Glutamatergic neuron (in vitro differentiated cells): ENCODE measurements around the gene RPAP2. TPM values are rescaled to one million over a fixed set of nuclear protein-coding genes. Genes with fewer than 3 reads are reported as not detected.
"Not testable (repeated sequence)": the region's sequence is repeated elsewhere in the genome, so short reads cannot be mapped to it uniquely, and the experiment has no call there.

Source experiments
- DNase-seq: peaks from one replicate; pipeline ENCODE4 v3.0.0; 2022
- H3K27ac Mint-ChIP-seq: one replicate; pipeline ENCODE4 v1.8.0; 2020; ENCODE audit warnings: mild to moderate bottlenecking, mixed read lengths, inconsistent platforms; ENCODE audit not compliant: unreplicated experiment
- H3K27me3 Mint-ChIP-seq: one replicate; pipeline ENCODE4 v1.8.0; 2020; ENCODE audit warnings: mild to moderate bottlenecking, moderate library complexity, mixed read lengths, inconsistent platforms; ENCODE audit not compliant: unreplicated experiment
- H3K36me3 Mint-ChIP-seq: one replicate; pipeline ENCODE4 v1.8.0; 2020; ENCODE audit warnings: mild to moderate bottlenecking, mixed read lengths, inconsistent platforms; ENCODE audit not compliant: unreplicated experiment
- H3K4me1 Mint-ChIP-seq: one replicate; pipeline ENCODE4 v1.8.0; 2020; ENCODE audit warnings: mild to moderate bottlenecking, low read depth, mixed read lengths, inconsistent platforms; ENCODE audit not compliant: unreplicated experiment
- H3K4me3 Mint-ChIP-seq: one replicate; pipeline ENCODE4 v1.8.0; 2020; ENCODE audit warnings: mild to moderate bottlenecking, mixed read lengths, inconsistent platforms; ENCODE audit not compliant: unreplicated experiment
- H3K9me3 Mint-ChIP-seq: one replicate; pipeline ENCODE4 v1.8.0; 2020; ENCODE audit warnings: mild to moderate bottlenecking, moderate library complexity, mixed read lengths, inconsistent platforms; ENCODE audit not compliant: unreplicated experiment
- CTCF ChIP-seq: fragments of 200-600 bp; sonication (generic); IDR thresholded peaks from one replicate; pipeline ENCODE4 v1.5.0; 2021; ENCODE audit not compliant: partially characterized antibody, unreplicated experiment
- total RNA-seq: library from RNA; stranded (reverse); fragmentation: NEBNext Ultra II Directional; extraction: Animal tissue kit (Norgen Biotek cat#: 25700); gene quantifications from one replicate; pipeline ENCODE4 v1.2.1, GENCODE V29; 2021; ENCODE audit not compliant: unreplicated experiment

The RPAP2 gene
- total RNA-seq, 1 donor from 2014 or later = 26.4 TPM

DNA sequence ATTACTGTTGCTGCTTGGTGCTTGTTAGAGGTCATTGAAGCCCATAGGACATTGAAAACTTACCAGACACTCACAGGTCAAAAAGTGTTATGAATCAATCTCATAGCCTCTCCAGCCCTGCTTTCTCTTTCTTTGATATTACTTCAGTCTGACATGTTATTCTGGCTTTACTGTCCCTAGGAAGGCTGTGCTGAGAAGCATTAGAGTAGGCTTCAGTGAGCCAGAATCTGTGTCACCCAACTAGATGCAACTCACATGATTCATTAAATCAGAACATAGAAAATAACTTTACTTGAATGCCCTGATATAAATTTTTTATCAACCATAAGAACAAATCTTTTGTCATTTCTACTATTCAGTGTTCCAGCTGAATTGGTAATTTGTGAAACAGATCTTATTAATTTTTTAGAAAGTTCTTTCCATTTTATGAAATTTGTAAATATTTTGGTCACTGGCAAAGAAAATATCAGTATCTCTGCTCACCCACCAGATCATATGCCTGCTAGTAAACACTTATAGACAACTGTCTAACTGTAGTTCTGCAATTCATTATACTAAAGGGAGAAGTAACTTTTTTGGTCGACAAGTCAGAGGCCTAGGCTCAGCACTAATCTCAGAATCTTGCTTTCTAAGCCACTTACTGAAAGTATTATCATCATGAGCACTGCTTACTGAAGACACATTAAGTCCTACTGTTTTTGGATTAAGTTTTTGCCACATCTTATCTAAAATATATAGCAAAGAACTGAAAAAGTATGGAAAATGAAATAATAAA is 48.2 kb downstream of the RPAP2 start:
- no peak overlapping the region for H3K4me3 Mint-ChIP-seq
- no peak for DNase-seq
- H3K9me3 Mint-ChIP-seq = no peaks in the 10 kb centered on the region
- peaks cover 6% of the 10 kb centered on the region for H3K36me3 Mint-ChIP-seq
- no peaks in the 10 kb centered on the region for H3K27me3 Mint-ChIP-seq
- TF ChIP-seq CTCF = no peak
- no peak overlapping the region for H3K27ac Mint-ChIP-seq
- H3K4me1 Mint-ChIP-seq = no peaks in the 10 kb centered on the region

DNA sequence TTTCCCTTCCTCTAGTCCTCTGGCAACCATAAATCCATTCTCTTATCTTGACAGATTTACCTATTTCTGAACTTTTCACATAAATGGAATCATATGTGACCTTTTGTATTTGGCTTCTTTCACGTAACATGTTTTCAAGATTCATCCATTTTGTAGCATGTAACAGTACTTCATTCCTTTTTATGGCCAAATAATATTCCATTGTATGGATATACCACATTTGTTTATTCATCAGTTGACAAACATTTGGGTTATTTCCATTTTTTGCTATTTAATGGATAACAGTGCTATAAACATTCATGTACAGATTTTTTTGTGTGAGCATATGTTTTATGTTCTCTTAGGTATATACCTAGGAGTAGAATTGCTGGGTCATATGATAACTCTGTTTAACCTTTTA is 54.0 kb downstream of the RPAP2 start:
- Mint-ChIP-seq H3K36me3 (peaks cover 11% of the 10 kb centered on the region), H3K27me3 (no peaks in the 10 kb centered on the region), H3K9me3 (no peaks in the 10 kb centered on the region), H3K4me1 (no peaks in the 10 kb centered on the region), H3K27ac (no peak overlapping the region), H3K4me3 (no peak overlapping the region)
- DNase-seq = no peak
- TF ChIP-seq CTCF = no peak

GRCh38 chr1:92354259-92354658 is 55.4 kb downstream of the RPAP2 start:
- Mint-ChIP-seq H3K4me1 (no peaks in the 10 kb centered on the region), H3K27ac (no peak overlapping the region), H3K9me3 (no peaks in the 10 kb centered on the region), H3K4me3 (no peak overlapping the region), H3K27me3 (no peaks in the 10 kb centered on the region), H3K36me3 (peaks cover 15% of the 10 kb centered on the region)
- DNase-seq = no peak
- no peak for TF ChIP-seq CTCF

GRCh38 chr1:92356956-92357355 is 58.1 kb downstream of the RPAP2 start:
- Mint-ChIP-seq H3K4me1 (no peaks in the 10 kb centered on the region), H3K27me3 (no peaks in the 10 kb centered on the region), H3K27ac (no peak overlapping the region), H3K4me3 (no peak overlapping the region), H3K36me3 (peaks cover 10% of the 10 kb centered on the region), H3K9me3 (no peaks in the 10 kb centered on the region)
- no peak for TF ChIP-seq CTCF
- DNase-seq = no peak

DNA sequence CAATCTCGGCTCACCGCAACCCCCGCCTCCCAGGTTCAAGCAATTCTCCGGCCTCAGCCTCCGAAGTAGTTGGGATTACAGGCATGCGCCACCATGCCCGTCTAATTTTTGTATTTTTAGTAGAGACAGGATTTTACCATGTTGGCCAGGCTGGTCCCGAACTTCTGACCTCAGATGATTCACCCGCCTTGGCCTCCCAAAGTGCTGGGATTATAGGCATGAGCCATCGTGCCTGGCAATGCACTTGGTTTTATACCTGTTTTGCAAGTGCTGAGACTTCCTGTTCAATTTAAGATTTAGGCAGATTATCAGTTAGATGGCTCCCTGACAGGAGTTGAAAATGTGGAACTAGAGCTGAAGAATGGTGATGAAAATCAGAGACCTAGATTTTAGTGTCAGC is 60.5 kb downstream of the RPAP2 start:
- H3K36me3 Mint-ChIP-seq, H3K27ac Mint-ChIP-seq, H3K9me3 Mint-ChIP-seq, DNase-seq, H3K4me1 Mint-ChIP-seq, H3K4me3 Mint-ChIP-seq, H3K27me3 Mint-ChIP-seq: not testable (repeated sequence)
